DND-41 (cell line): ENCODE data around the gene PRKAR1B.

Experiments used
- ATAC-seq: fragments of 200-7000 bp; cut with Tn5 transposase; 3 replicates; pipeline ENCODE4 v1.9.1; 2021; ENCODE audit warnings: low read depth; ENCODE audit not compliant: insufficient read depth
- DNase-seq: peaks from one replicate; pipeline ENCODE4 v3.0.0-alpha.2; 2020
- H2AFZ ChIP-seq: 2 replicates; pipeline ENCODE4 v1.6.0; 2012; ENCODE audit warnings: low read depth, low read length
- H3K27ac ChIP-seq: 2 replicates; pipeline ENCODE4 v1.5.1; 2012; ENCODE audit warnings: low read length, inconsistent platforms
- H3K27me3 ChIP-seq: fragments of 200-600 bp; sonication (generic); 2 replicates; pipeline ENCODE4 v1.6.0; 2012; ENCODE audit warnings: low read length, mild to moderate bottlenecking, inconsistent platforms; ENCODE audit not compliant: insufficient read depth, poor library complexity
- H3K36me3 ChIP-seq: 2 replicates; pipeline ENCODE4 v1.5.1; 2012; ENCODE audit warnings: low read length, inconsistent platforms; ENCODE audit not compliant: insufficient read depth
- H3K4me1 ChIP-seq: 2 replicates; pipeline ENCODE4 v1.5.1; 2012; ENCODE audit warnings: mild to moderate bottlenecking, low read length; ENCODE audit not compliant: insufficient read depth
- H3K4me2 ChIP-seq: 2 replicates; pipeline ENCODE4 v1.6.0; 2012; ENCODE audit warnings: mild to moderate bottlenecking, moderate library complexity, low read length, inconsistent platforms; ENCODE audit not compliant: insufficient read depth
- H3K4me3 ChIP-seq, 2 experiments: fragments of 200-600 bp in 1 of 2; shearing (Covaris generic) in 1 of 2; 2 replicates each; pipeline ENCODE4 v1.5.1; 2012 to 2016; ENCODE audit warnings: inconsistent platforms in 2 of 2, low read length in 2 of 2, mild to moderate bottlenecking in 2 of 2, low read depth in 1 of 2, moderate library complexity in 1 of 2
- H3K79me2 ChIP-seq: 2 replicates; pipeline ENCODE4 v1.6.0; 2012; ENCODE audit warnings: low read length, inconsistent platforms; ENCODE audit not compliant: insufficient read depth
- H3K9ac ChIP-seq: 2 replicates; pipeline ENCODE4 v1.6.0; 2012; ENCODE audit warnings: low read depth, mild to moderate bottlenecking, inconsistent platforms, low read length, moderate library complexity
- H3K9me3 ChIP-seq: 2 replicates; pipeline ENCODE4 v1.5.1; 2012; ENCODE audit warnings: low read length, moderate library complexity, mild to moderate bottlenecking, inconsistent platforms; ENCODE audit not compliant: insufficient read depth, severe bottlenecking
- H4K20me1 ChIP-seq: 2 replicates; pipeline ENCODE4 v1.6.0; 2012; ENCODE audit warnings: low read length; ENCODE audit not compliant: insufficient read depth
- EZH2 ChIP-seq: IDR thresholded peaks from 3 replicates; pipeline ENCODE4 v1.6.1; 2012; ENCODE audit warnings: borderline replicate concordance, low read depth, mild to moderate bottlenecking, moderate library complexity, low read length, inconsistent platforms; ENCODE audit not compliant: severe bottlenecking
- TF ChIP-seq, protein P1 (sequence below): IDR thresholded peaks from 2 replicates; pipeline ENCODE4 v1.5.1; 2012; ENCODE audit warnings: borderline replicate concordance, low read length, moderate library complexity, mild to moderate bottlenecking; ENCODE audit not compliant: poor library complexity, severe bottlenecking; ENCODE audit errors: extremely low read depth

PRKAR1B gene

DNA sequence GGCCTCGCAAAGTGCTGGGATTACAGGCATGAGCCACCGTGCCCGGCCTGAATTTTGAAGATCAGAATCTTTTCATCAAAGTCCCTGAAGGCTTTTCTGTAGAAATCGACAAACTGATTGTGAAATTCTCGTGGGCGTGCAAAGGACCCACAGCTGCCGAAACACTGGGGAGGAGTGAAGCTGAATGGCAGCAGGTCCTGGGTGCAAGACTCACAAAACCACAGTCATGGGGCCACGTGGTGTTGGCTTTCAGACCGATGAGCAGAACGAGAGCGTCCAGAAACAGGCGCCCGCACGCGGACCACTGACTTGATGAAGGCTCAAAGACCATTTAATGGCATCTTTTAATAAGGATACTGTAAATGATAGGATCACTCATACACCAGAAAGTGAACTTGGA, 24.7 kb upstream of the PRKAR1B start:
- no peak overlapping the region for H3K4me2 ChIP-seq
- no peaks in the 10 kb centered on the region for H3K4me1 ChIP-seq
- H2AFZ ChIP-seq = no peak overlapping the region
- ATAC-seq = no peak
- TF ChIP-seq, protein P1, sequence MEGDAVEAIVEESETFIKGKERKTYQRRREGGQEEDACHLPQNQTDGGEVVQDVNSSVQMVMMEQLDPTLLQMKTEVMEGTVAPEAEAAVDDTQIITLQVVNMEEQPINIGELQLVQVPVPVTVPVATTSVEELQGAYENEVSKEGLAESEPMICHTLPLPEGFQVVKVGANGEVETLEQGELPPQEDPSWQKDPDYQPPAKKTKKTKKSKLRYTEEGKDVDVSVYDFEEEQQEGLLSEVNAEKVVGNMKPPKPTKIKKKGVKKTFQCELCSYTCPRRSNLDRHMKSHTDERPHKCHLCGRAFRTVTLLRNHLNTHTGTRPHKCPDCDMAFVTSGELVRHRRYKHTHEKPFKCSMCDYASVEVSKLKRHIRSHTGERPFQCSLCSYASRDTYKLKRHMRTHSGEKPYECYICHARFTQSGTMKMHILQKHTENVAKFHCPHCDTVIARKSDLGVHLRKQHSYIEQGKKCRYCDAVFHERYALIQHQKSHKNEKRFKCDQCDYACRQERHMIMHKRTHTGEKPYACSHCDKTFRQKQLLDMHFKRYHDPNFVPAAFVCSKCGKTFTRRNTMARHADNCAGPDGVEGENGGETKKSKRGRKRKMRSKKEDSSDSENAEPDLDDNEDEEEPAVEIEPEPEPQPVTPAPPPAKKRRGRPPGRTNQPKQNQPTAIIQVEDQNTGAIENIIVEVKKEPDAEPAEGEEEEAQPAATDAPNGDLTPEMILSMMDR = no peak
- no peak for TF ChIP-seq EZH2
- no peak overlapping the region for H3K27ac ChIP-seq
- peaks cover 84% of the 10 kb centered on the region for H3K36me3 ChIP-seq
- peaks cover 37% of the 10 kb centered on the region for H3K79me2 ChIP-seq
- no peak overlapping the region for H3K9ac ChIP-seq
- DNase-seq = no peak
- H3K4me3 ChIP-seq = no peak overlapping the region
- no peaks in the 10 kb centered on the region for H3K27me3 ChIP-seq
- H3K9me3 ChIP-seq = no peaks in the 10 kb centered on the region
- H4K20me1 ChIP-seq = peaks cover 40% of the 10 kb centered on the region

DNA sequence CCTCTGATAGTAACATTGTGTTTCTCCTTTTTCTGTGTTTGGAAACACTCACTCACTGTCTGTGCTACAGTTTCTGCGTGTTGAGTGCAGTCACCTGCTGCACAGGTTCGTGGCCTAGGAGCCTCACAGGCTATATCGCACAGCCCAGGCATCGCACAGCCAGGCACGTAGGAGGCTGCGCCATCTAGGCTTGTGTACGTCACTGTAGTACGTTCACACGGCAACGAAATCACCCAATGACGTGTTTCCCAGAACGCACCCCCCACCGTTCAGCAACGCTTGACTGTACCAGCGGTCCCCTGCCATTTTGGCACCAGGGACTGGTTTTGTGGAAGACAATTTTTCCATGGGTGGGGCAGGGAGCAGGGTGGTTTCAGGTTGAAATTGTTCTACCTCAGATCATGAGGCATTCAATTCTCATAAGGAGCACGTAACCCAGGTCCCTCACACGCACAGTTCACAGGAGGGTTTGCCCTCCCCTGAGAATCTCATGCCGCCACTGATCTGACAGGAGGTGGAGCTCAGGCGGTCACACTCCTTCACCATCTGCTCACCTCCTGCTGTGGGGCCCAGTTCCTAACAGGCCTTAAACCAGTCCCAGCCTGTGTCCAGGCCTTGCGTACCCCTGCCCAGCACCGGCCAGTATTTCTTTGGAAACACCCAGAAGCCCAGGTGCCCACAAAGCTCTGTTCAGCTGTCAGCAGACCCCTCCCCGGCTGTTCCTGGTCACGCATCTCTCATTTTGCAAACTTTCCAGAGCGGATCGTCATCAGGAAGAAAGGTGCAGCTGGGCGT, 23.2 kb upstream of the PRKAR1B start:
- Histone ChIP-seq H4K20me1 (peaks cover 46% of the 10 kb centered on the region), H3K9me3 (no peaks in the 10 kb centered on the region), H3K27ac (no peak overlapping the region), H3K27me3 (no peaks in the 10 kb centered on the region), H3K79me2 (peaks cover 48% of the 10 kb centered on the region), H2AFZ (no peak overlapping the region), H3K4me2 (no peak overlapping the region), H3K4me1 (no peaks in the 10 kb centered on the region), H3K36me3 (peaks cover 74% of the 10 kb centered on the region), H3K4me3 (no peak overlapping the region), H3K9ac (no peak overlapping the region)
- DNase-seq (no peak), ATAC-seq (no peak)
- TF ChIP-seq, protein P1 = no peak
- TF ChIP-seq EZH2 = no peak

DNA sequence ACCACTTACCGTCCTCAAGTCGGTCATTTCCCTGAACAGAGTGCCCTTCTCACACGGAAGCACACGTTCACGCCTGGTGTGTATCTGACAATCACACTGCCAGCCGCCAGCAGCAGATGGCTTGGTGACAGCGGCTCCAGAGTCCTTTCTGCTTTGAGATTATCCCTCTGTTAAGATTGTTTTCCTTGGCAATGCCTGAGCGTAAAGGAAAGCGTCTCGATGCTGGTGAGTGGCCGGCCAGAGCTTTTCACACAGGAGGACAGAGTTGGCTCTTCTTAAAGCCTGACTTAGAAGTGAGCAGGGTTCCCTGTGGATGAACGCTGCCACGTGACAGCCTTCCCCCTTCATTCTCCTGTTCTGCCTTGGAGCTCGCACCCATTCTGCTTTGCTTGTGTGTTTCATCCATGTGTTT, 22.1 kb upstream of the PRKAR1B start:
- Histone ChIP-seq H3K4me2 (no peak overlapping the region), H4K20me1 (peaks cover 44% of the 10 kb centered on the region), H3K4me3 (no peak overlapping the region), H3K27ac (no peak overlapping the region), H3K9ac (no peak overlapping the region), H3K79me2 (peaks cover 52% of the 10 kb centered on the region), H3K27me3 (no peaks in the 10 kb centered on the region), H3K36me3 (peaks cover 70% of the 10 kb centered on the region), H3K9me3 (no peaks in the 10 kb centered on the region), H2AFZ (no peak overlapping the region), H3K4me1 (no peaks in the 10 kb centered on the region)
- TF ChIP-seq, protein P1 = no peak
- no peak for TF ChIP-seq EZH2
- ATAC-seq = no peak
- no peak for DNase-seq
